ENCODE data around the gene LY6G5B.

Gene LY6G5B

DNA sequence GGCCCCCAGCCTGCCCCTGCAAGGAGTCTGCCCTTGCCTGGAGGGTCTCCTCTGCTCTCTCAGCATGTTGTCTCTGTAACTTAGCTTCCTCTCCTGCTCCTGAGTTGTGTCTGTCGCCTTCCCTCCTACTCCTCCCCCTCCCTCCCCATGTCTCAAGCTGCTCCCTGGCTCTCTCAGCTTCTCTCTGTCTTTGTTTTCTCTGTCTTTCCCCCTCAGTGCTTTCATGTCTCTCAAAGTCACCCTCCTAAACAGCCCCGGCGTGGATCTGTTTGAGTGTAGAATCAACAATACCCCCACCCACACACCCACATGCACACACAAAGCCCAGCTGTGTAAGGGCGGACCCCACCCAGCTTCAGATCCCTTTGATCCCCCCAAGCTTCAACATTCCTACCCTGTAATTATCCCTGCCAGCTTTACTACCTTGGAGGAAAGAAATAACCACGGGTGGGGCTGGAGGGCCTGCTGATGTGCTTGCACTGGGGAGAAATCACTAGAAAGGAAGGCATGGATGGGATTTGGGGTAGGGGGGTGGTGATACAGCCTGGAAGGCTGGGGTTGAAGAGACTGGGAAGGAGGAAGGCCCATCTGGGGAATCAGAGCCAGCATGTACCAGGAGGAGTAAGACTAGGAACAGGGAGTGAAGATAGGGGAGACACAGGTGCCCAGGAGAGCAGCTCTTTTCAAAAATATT, 44.4 kb downstream of the LY6G5B start:
- DNase-seq (ENCODE audit: low read depth, low spot score) = no peak

DNA sequence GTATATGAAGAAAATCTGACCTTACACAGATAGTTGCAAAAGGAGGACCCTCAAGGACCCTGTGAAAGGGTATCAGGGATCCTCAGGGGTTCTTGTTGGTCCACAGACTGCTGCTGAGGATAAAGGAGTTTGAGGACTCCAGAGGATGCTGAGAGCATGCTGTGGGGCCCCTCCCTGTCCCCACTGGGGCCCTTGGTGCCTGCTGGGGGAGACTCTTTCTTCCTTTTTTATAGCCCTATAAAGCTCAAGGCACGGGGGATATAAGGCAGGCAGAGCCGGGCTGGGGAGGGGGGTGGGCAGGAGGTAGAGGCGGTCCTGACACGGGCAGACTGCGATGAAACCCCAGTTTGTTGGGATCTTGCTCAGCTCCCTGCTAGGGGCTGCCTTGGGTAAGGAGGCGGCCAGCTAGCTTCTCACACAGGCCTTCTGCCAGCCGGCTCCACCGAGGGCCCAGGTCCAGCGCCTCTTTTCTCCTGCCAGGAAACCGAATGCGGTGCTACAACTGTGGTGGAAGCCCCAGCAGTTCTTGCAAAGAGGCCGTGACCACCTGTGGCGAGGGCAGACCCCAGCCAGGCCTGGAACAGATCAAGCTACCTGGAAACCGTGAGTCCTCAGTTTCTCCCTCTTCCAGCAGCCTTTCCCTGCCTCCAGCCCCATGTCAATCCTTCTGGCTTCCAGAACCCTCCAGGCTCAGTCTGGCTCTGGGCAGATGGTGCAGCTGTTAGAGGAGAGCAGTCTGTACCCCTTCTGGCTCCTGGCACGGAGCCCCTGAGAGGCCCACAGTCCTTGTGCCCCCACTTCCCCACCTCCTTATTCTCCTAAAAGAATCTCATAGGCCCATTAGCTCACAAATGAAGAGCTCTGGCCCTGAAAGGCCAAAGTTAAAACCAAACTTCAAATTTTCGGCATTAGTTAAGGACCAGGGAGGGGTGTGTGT, 45.5 kb downstream of the LY6G5B start, which contains the start of gene LY6G6D:
LY6G6D (plus strand) TSS at position 327 of the 937 bp plus-strand sequence; CDS start at position 335, 8 bp downstream.
- no peak for DNase-seq (ENCODE audit: low read depth, low spot score)

DNA sequence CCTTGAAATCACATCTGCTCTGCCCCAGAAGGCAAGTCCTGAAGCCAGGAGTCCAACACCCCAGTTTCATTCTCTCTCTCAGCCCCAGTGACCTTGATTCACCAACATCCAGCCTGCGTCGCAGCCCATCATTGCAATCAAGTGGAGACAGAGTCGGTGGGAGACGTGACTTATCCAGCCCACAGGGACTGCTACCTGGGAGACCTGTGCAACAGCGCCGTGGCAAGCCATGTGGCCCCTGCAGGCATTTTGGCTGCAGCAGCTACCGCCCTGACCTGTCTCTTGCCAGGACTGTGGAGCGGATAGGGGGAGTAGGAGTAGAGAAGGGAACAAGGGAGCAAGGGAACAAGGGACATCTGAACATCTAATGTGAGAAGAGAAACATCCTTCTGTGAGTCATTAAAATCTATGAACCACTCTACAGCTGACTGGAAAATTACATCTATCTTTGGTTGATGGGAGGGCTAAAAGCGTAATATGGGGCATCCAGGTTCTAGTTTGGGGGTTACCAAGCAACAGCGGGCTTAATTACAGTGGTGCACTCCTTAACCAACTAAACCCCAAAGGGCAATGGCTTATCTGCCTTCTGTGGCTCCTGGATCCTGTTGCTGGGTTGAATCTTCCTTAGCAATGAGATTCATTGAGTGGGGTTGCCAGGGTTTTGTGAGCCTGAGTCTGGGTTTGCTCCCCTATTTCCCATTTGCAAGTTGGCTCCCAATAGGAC, 47.9 kb downstream of the LY6G5B start:
- DNase-seq (ENCODE audit: low read depth, low spot score) = no peak

DNA sequence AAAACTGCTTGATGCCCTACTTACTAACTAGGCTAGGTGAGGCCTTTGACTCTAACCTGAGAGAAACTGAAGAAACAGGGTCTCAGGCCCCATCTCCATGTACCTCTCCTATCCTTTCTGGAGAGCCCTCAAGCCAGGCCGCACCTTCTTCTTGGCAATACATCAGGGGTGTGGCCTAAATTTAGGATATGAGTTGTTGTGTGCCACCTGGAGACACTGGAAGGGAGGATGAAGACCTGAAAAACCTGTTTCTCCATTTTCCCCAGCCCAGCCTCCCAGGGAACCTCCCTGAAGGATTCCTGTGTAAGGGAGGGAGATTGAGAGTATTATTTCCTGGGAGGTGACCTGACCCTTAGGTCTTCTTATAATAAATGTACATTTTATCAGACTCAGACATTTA, 48.5 kb downstream of the LY6G5B start:
- DNase-seq (ENCODE audit: low read depth, low spot score) = no peak

DNA sequence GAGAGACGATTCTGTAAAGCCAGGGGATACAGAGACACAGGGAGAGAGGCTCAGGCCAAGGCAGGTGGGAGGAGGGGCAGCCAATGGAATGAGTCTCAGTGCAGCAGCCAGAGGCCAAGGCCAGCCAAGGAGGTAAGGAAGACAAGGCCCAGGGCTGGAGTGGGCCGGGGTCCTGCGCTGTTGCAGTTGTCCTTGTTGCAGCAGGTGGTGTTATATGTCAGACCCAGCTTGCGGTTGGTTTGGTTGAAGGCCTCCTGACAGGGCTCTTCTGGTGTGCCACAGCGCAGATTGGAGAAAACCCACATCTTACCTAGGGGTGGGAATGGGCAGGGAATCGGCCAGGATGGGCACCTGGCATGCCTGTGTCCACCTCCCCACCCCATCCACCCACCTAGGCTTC, 49.2 kb downstream of the LY6G5B start:
- DNase-seq (ENCODE audit: low read depth, low spot score) = no peak

DNA sequence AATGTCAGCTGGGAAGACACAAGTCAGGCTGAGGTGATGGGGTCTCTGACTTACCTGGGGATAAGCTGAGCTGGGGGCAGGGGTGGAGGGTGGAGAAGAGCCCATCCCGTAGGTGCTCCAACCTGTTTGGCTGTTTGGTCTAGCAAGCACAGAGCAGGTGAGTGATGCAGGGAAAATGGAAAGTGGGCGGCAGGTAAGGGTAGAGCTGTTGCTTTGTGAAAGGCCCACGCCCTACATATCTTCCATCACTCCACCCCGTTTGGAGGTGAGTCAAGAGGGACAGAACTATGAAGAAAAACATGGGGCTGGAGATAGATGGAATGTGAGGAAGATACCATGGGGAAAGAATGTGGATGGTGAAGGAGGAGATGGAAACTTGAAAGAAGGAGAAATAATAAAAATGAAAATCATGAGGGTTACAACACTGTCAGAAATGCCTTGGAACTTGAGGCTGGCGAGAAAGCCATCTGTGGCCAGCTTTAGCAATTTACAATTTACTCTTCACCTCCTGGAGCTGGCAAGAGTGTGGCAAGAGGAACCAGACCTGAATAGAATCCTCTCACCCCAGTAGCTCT, 50.5 kb downstream of the LY6G5B start:
- no peak for DNase-seq (ENCODE audit: low read depth, low spot score)

DNA sequence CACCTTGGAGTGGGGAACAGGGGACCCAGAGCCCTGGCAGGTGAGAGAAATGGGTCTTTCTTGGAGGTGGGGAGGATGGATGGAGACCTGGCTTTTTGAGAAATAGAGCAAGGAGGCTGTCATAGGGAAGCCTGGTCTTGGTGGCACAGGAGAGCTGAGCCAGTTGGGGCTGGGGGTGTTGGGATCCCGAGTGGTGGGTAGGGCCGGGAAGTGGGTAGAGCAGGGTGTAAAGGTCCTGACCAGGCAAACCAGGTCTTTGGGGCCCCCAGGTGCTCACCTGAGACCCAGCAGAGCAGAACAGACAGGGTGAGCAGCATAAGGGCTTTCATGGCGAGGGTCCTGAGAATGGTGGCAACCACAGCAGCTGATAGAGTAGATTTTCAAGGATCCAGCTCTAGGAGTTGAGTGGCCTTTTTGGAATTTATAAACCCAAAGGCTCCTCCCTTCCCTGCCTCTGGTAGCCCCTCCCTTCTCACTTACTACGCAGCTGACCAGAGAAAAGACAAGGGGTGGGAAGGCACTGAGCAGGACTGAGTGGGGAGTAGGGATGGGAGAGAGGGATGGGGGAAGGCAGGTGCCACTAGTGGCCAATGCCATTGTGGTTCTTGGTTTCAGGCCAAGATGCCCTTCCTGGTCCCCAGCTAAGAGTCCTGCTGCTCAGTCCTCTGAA, 51.7 kb downstream of the LY6G5B start, which contains the start of gene LY6G6C:
LY6G6C (minus strand) TSS at position 396 of the 670 bp plus-strand sequence; CDS start at position 329, 67 bp downstream.
- no peak for DNase-seq (ENCODE audit: low read depth, low spot score)

DNA sequence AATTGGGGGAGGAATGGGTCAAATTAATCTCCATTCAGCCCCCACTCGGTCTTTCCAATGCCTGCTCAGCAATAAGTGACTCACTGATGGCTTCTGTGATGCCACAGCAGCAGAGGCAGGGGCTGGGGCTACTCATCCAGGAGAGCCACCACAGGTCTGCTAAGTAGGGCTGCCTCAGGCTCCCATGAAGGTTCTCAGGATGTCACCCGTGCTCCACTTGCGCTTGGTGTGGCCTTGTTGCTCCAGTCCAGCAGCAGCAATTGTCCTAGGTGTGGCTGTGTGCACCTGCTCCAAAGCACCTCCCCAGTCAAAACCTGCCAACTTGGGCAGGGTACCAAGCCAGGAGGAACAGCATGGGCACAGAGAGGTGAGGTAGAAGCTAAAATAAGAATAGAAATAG, 52.4 kb downstream of the LY6G5B start:
- no peak for DNase-seq (ENCODE audit: low read depth, low spot score)
